Hepatocyte (in vitro differentiated cells): ENCODE data around the gene FSIP1.

Source experiments
- EZH2phosphoT487 ChIP-seq: fragments of 200-600 bp; sonication (generic); IDR thresholded peaks from one replicate; pipeline ENCODE4 v1.6.1; 2018; ENCODE audit warnings: antibody characterized with exemption, mild to moderate bottlenecking, low read depth, moderate library complexity; ENCODE audit not compliant: unreplicated experiment, severe bottlenecking
- TF ChIP-seq, protein P1 (sequence below): fragments of 200-600 bp; sonication (generic); IDR thresholded peaks from 2 replicates; pipeline ENCODE4 v1.5.1; 2016; ENCODE audit warnings: antibody characterized with exemption, mild to moderate bottlenecking; ENCODE audit not compliant: poor library complexity

DNA sequence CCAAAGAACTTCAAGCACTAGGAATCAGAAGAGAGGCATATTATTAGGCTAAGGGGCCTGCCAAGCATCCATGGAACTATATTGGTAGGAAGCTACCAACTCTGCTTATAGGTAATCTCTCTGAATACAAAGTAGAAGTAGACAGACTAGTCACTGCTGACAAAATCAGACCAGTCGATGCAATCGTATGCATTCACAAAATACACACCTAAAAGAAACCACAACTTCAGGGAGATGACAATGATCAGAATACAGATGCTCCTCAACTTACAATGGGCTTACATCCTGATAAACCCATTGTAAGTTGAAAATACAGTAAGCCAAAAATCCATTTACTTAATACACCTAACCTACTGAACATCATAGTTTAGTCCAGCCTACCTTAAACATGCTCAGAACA is 94.7 kb downstream of the FSIP1 start:
- no peak for TF ChIP-seq EZH2phosphoT487
- TF ChIP-seq, protein P1, sequence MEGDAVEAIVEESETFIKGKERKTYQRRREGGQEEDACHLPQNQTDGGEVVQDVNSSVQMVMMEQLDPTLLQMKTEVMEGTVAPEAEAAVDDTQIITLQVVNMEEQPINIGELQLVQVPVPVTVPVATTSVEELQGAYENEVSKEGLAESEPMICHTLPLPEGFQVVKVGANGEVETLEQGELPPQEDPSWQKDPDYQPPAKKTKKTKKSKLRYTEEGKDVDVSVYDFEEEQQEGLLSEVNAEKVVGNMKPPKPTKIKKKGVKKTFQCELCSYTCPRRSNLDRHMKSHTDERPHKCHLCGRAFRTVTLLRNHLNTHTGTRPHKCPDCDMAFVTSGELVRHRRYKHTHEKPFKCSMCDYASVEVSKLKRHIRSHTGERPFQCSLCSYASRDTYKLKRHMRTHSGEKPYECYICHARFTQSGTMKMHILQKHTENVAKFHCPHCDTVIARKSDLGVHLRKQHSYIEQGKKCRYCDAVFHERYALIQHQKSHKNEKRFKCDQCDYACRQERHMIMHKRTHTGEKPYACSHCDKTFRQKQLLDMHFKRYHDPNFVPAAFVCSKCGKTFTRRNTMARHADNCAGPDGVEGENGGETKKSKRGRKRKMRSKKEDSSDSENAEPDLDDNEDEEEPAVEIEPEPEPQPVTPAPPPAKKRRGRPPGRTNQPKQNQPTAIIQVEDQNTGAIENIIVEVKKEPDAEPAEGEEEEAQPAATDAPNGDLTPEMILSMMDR = no peak
